Keratinocyte (primary cell): ENCODE data around the gene NFIC. TPM values are rescaled to one million over a fixed set of nuclear protein-coding genes. Genes with fewer than 3 reads are reported as not detected.

ENCODE experiments used
- DNase-seq: peaks from one replicate; pipeline ENCODE4 v3.0.0-alpha.2; 2011; ENCODE audit warnings: low read depth, missing footprints, low spot score
- FAIRE-seq: peaks from 2 replicates; lab custom pipeline; 2011; peaks lifted over from hg19 to GRCh38; lab: Jason Lieb, UNC
- H2AFZ ChIP-seq: 2 replicates; pipeline ENCODE4 v1.6.0; 2012; ENCODE audit warnings: low read length, control low read depth, inconsistent platforms; ENCODE audit not compliant: control insufficient read depth
- H3K27ac ChIP-seq: 2 replicates; pipeline ENCODE4 v1.5.1; 2011; ENCODE audit warnings: low read length; ENCODE audit not compliant: control insufficient read depth, insufficient read depth
- H3K27me3 ChIP-seq: 3 replicates; pipeline ENCODE4 v1.6.0; 2011; ENCODE audit warnings: low read length; ENCODE audit not compliant: control insufficient read depth, insufficient read depth; ENCODE audit errors: extremely low read depth
- H3K36me3 ChIP-seq, 2 experiments: 2 replicates in 1 of 2; 3 replicates in 1 of 2; pipeline ENCODE4 v1.5.1; 2011; ENCODE audit warnings: low read length in 2 of 2, mild to moderate bottlenecking in 1 of 2; ENCODE audit not compliant: control insufficient read depth in 2 of 2, insufficient read depth in 2 of 2; ENCODE audit errors: extremely low read depth in 1 of 2
- H3K4me1 ChIP-seq: 3 replicates; pipeline ENCODE4 v1.5.1; 2011; ENCODE audit warnings: low read length; ENCODE audit not compliant: control insufficient read depth, insufficient read depth; ENCODE audit errors: extremely low read depth
- H3K4me2 ChIP-seq: 3 replicates; pipeline ENCODE4 v1.6.0; 2011; ENCODE audit warnings: low read depth, low read length; ENCODE audit not compliant: control insufficient read depth, insufficient read depth; ENCODE audit errors: extremely low read depth
- H3K4me3 ChIP-seq, 3 experiments: fragments of 200-600 bp in 1 of 3; sonication (generic) in 1 of 3; 2 replicates in 2 of 3; 3 replicates in 1 of 3; pipeline ENCODE4 v1.5.1; 2011 to 2016; ENCODE audit warnings: low read length in 3 of 3, mild to moderate bottlenecking in 3 of 3, control low read depth in 2 of 3, inconsistent platforms in 1 of 3, low read depth in 1 of 3, mixed read lengths in 1 of 3, mixed run types in 1 of 3, moderate library complexity in 1 of 3; ENCODE audit not compliant: control insufficient read depth in 2 of 3, insufficient read depth in 2 of 3; ENCODE audit errors: extremely low read depth in 1 of 3
- H3K79me2 ChIP-seq: 2 replicates; pipeline ENCODE4 v1.6.0; 2012; ENCODE audit warnings: low read length; ENCODE audit not compliant: control insufficient read depth, insufficient read depth
- H3K9ac ChIP-seq: 3 replicates; pipeline ENCODE4 v1.6.0; 2011; ENCODE audit warnings: low read length; ENCODE audit not compliant: control insufficient read depth, insufficient read depth; ENCODE audit errors: extremely low read depth
- H3K9me1 ChIP-seq: 3 replicates; pipeline ENCODE4 v1.6.0; 2011; ENCODE audit warnings: low read length; ENCODE audit not compliant: control insufficient read depth, insufficient read depth; ENCODE audit errors: extremely low read depth
- H3K9me3 ChIP-seq: 2 replicates; pipeline ENCODE4 v1.5.1; 2012; ENCODE audit warnings: low read depth, low read length; ENCODE audit not compliant: control insufficient read depth
- H4K20me1 ChIP-seq: 3 replicates; pipeline ENCODE4 v1.6.0; 2011; ENCODE audit warnings: low read length; ENCODE audit not compliant: control insufficient read depth, insufficient read depth; ENCODE audit errors: extremely low read depth
- EZH2 ChIP-seq: IDR thresholded peaks from one replicate; pipeline ENCODE4 v1.6.1; 2012; ENCODE audit warnings: inconsistent platforms, mild to moderate bottlenecking, low read length, moderate library complexity
- dilution Hi-C: fragments of 300-500 bp; cut with MboI; formaldehyde crosslinking; loops from one replicate; pipeline ENCODE4 v1.7.0; 2020; ENCODE audit warnings: low sequenced_read_pairs; ENCODE audit not compliant: extremely low pct_ligation_motif_present
- polyA plus RNA-seq, 5 experiments: library from polyadenylated mRNA; depleted of rRNA in 3 of 5; stranded (reverse) in 3 of 5; stranded (forward) in 1 of 5; unstranded in 1 of 5; fragments of >200 nt; gene quantifications; 1 replicate in 1 of 5; 2 replicates in 3 of 5; 3 replicates in 1 of 5; pipeline versions ENCODE4 v1.2.1 to v1.2.3, GENCODE V29; 2011 to 2012; ENCODE audit warnings: missing spikeins in 2 of 5, low read depth in 1 of 5, low replicate concordance in 1 of 5
- TF ChIP-seq, protein P1 (sequence below), 3 experiments: IDR thresholded peaks in 1 of 3; conservative IDR thresholded peaks in 1 of 3; optimal IDR thresholded peaks in 1 of 3; 2 replicates in 2 of 3; 3 replicates in 1 of 3; pipeline versions ENCODE3 to v1.5.1; 2011; ENCODE audit warnings: low read length in 3 of 3, mild to moderate bottlenecking in 3 of 3, moderate library complexity in 2 of 3, control low read depth in 1 of 3, inconsistent platforms in 1 of 3; ENCODE audit not compliant: insufficient read depth in 2 of 3; ENCODE audit errors: extremely low read depth in 1 of 3

The NFIC gene
- polyA plus RNA-seq, 1 donor (not counting 4 experiments of a cell fraction or from before 2014, with no cell fraction given), result 2.4 TPM

DNA sequence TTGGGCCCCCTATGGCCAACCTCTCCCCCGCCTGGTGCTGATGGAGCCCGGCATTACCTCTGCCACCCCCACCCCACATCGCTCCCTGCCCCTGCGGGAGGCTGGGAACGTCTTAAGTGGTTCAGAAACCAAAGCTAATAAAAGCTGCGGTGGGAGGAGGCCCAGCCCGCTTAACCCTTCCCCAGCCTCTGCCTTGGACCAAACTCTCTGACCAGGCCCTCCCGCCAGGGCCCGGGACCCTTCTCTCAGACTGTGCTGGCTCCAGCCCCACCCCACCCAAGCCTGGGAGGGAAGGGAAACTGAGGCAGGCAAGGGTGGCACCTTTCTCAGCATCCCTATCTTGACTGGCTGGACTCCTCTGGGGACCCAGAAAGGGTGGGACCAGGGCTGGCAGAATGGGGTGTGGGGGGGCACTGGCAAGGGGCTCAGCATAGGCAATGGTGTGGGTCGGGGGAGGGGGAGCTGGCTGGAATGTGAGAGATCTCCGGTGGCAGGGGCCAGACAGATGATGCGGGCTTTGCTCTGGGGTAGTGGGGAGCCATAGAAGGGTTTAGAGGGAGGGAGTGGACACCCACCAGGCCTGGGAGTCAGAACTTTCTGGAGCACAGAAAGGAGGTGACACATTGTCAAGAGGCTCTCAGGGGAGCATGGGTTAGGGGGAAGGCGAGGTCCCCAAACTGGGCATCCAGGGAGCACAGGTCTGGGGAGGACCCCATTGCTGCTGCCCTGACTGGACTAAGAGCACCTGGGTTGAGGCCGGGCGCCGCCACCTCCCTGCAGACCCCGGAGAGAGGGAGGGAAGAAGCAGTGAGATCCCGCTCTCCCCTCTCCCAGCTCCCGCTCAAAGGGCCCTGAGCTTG lies 92.1 kb downstream of the NFIC start:
- Histone ChIP-seq H4K20me1 (no peaks in the 10 kb centered on the region), H3K4me1 (no peaks in the 10 kb centered on the region), H3K79me2 (no peaks in the 10 kb centered on the region), H3K36me3 (peaks cover 17 to 23% of the 10 kb centered on the region in 2 experiments), H2AFZ (no peak overlapping the region), H3K9me3 (no peaks in the 10 kb centered on the region), H3K27ac (no peak overlapping the region), H3K4me2 (no peak overlapping the region), H3K9me1 (no peaks in the 10 kb centered on the region), H3K9ac (no peak overlapping the region), H3K27me3 (no peaks in the 10 kb centered on the region), H3K4me3 (no peak overlapping the region)
- FAIRE-seq, result no peak
- DNase-seq, result no peak
- dilution Hi-C loops, result no loop called here
- TF ChIP-seq EZH2, result no peak
- TF ChIP-seq, protein P1, sequence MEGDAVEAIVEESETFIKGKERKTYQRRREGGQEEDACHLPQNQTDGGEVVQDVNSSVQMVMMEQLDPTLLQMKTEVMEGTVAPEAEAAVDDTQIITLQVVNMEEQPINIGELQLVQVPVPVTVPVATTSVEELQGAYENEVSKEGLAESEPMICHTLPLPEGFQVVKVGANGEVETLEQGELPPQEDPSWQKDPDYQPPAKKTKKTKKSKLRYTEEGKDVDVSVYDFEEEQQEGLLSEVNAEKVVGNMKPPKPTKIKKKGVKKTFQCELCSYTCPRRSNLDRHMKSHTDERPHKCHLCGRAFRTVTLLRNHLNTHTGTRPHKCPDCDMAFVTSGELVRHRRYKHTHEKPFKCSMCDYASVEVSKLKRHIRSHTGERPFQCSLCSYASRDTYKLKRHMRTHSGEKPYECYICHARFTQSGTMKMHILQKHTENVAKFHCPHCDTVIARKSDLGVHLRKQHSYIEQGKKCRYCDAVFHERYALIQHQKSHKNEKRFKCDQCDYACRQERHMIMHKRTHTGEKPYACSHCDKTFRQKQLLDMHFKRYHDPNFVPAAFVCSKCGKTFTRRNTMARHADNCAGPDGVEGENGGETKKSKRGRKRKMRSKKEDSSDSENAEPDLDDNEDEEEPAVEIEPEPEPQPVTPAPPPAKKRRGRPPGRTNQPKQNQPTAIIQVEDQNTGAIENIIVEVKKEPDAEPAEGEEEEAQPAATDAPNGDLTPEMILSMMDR (optimal IDR thresholded peaks at IDR 0.05 in 1 of 3, IDR thresholded peaks at IDR 0.05 in 1 of 3, conservative IDR thresholded peaks at IDR 0.05 in 1 of 3; ENCODE audit: extremely low read depth in 1 of 3, insufficient read depth in 2 of 3, low read length in 3 of 3), result no peak

DNA sequence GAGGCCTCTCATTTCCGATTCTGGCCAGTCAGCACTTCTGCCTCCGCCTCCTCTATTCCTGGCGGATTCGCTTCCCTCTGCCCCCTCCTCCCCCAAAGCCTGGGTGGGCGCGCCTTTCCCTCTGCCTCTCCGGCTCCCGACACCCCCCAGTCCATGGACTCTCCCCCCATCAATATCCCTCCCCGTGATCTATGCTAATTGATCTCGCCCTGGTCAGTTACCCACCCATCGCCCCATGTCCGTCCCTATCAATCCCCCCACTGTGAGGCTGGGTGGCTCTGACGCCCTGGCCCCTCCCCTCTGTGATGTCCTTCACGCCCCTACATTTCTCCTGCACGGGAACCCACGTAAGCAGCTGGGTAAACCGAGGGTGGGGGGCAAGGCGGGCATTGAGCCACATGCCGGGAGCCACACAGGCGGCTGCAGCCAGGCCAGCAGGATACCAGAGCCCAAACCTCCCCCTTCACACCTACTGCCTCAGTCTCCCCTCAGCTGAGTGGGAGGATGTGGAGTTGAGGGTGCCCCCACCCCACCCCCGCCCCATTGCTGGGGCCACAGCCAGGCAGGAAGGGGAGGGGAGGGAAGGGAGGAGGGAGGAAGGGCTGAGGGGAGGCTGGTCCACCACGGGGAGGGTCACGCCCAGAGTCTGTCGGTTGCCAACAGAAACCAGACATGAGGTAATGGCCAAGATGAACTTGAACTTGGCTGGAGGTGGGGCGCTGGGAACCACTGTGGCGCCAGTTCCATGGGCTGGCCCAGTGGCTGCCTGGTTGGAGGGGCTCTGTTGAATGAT lies 92.9 kb downstream of the NFIC start:
- no peak overlapping the region for H3K4me2 ChIP-seq
- H3K27me3 ChIP-seq, result no peaks in the 10 kb centered on the region
- dilution Hi-C loops, result no loop called here
- TF ChIP-seq EZH2, result no peak
- TF ChIP-seq, protein P1 (optimal IDR thresholded peaks at IDR 0.05 in 1 of 3, IDR thresholded peaks at IDR 0.05 in 1 of 3, conservative IDR thresholded peaks at IDR 0.05 in 1 of 3; ENCODE audit: extremely low read depth in 1 of 3, insufficient read depth in 2 of 3, low read length in 3 of 3), result no peak
- H4K20me1 ChIP-seq, result no peaks in the 10 kb centered on the region
- no peaks in the 10 kb centered on the region for H3K9me3 ChIP-seq
- no peaks in the 10 kb centered on the region for H3K79me2 ChIP-seq
- DNase-seq (no peak), FAIRE-seq (no peak)
- H3K4me3 ChIP-seq, result no peak overlapping the region
- H3K9me1 ChIP-seq, result no peaks in the 10 kb centered on the region
- no peak overlapping the region for H3K27ac ChIP-seq
- H2AFZ ChIP-seq, result no peak overlapping the region
- no peaks in the 10 kb centered on the region for H3K4me1 ChIP-seq
- no peak overlapping the region for H3K9ac ChIP-seq
- peaks cover 14 to 16% of the 10 kb centered on the region in 2 experiments for H3K36me3 ChIP-seq
